Liver (tissue), 2 donors: ENCODE measurements around the gene RBBP6.

Source experiments
- CTCF ChIP-seq: fragments of 150-350 bp; IDR thresholded peaks from 2 replicates; pipeline ENCODE4 v1.5.1; 2017; ENCODE audit warnings: improper control_type of control experiment, low read depth, low read length; ENCODE audit not compliant: missing input control
- YY1 ChIP-seq: IDR thresholded peaks from 2 replicates; pipeline ENCODE4 v1.6.1; 2016; ENCODE audit warnings: antibody characterized with exemption, mild to moderate bottlenecking
- donor health status: healthy.

- TF ChIP-seq CTCF (no peak), YY1 (no peak)
These were observed 16.6 kb upstream of the RBBP6 start for GRCh38 chr16:24522751-24523150.
